CD4-positive, alpha-beta T cell treated with Interleukin-10 for 1 hour (primary cell): ENCODE data around the gene ALPP.
"Not testable (repeated sequence)": the region's sequence is repeated elsewhere in the genome, so short reads cannot be mapped to it uniquely, and the experiment has no call there.

Source experiments
- DNase-seq: peaks from one replicate; pipeline ENCODE4 v3.0.0-alpha.2; 2020

The ALPP gene

GRCh38 chr2:232382331-232383225 lies 4.0 kb downstream of the ALPP start:
- no peak for DNase-seq

- no peak for DNase-seq
Measured at GRCh38 chr2:232384466-232384865, 5.9 kb downstream of the ALPP start.

GRCh38 chr2:232385058-232385457 lies 6.5 kb downstream of the ALPP start:
- not testable (repeated sequence) for DNase-seq

GRCh38 chr2:232385660-232386489 lies 7.3 kb downstream of the ALPP start:
- no peak for DNase-seq

- no peak for DNase-seq
Measured at GRCh38 chr2:232386490-232386739, 7.9 kb downstream of the ALPP start.

- DNase-seq = no peak
Measured at GRCh38 chr2:232386740-232387450, 8.3 kb downstream of the ALPP start.

- no peak for DNase-seq
Measured at GRCh38 chr2:232387451-232388171, 9.1 kb downstream of the ALPP start.

- DNase-seq = no peak
Measured at GRCh38 chr2:232388324-232388891, 9.9 kb downstream of the ALPP start.

- no peak for DNase-seq
Measured at GRCh38 chr2:232389327-232389726, 10.8 kb downstream of the ALPP start.

GRCh38 chr2:232390661-232391060 lies 12.1 kb downstream of the ALPP start:
- no peak for DNase-seq

- no peak for DNase-seq
Measured at GRCh38 chr2:232393556-232393955, 15.0 kb downstream of the ALPP start.

GRCh38 chr2:232394431-232394830 lies 15.9 kb downstream of the ALPP start:
- DNase-seq = not testable (repeated sequence)

GRCh38 chr2:232395586-232395985 lies 17.0 kb downstream of the ALPP start:
- DNase-seq = no peak

- no peak for DNase-seq
Measured at GRCh38 chr2:232396683-232397082, 18.1 kb downstream of the ALPP start.

- no peak for DNase-seq
Measured at GRCh38 chr2:232398293-232399034, 19.9 kb downstream of the ALPP start.

- no peak for DNase-seq
Measured at GRCh38 chr2:232400256-232401015, 21.9 kb downstream of the ALPP start.

- DNase-seq = no peak
Measured at GRCh38 chr2:232402518-232402917, 24.0 kb downstream of the ALPP start.

GRCh38 chr2:232405943-232406510 lies 27.5 kb downstream of the ALPP start:
- no peak for DNase-seq

GRCh38 chr2:232406556-232407310 lies 28.2 kb downstream of the ALPP start, which contains the start of gene ALPG:
Gene ALPG, plus strand, starts transcription at chr2:232406844. Its CDS starts 51 bp downstream, at chr2:232406895.
- no peak for DNase-seq
